K562 (cell line): ENCODE data around the gene LRP1. TPM values are rescaled to one million over a fixed set of nuclear protein-coding genes. Genes with fewer than 3 reads are reported as not detected.
A peak's percentile ranks its signal among the peaks of the same experiment; 100 is the strongest.

Source experiments
- ATAC-seq: fragments of 200-7000 bp; cut with Tn5 transposase; 3 replicates; pipeline ENCODE4 v1.9.1; 2020; ENCODE audit warnings: moderate library complexity
- BruUV-seq: library from RNA; stranded (reverse); fragments of 400-500 nt; replicated peaks from 2 replicates; lab custom pipeline; 2021; lab: Mats Ljungman, UMichigan
- CTCF ChIA-PET: fragments of 300-600 bp; formaldehyde crosslinking; extraction: SDS; loops from one replicate; lab custom pipeline; 2021; ENCODE audit warnings: low intra/inter-chr PET ratio; lab: Yijun Ruan, JAX
- POLR2A ChIA-PET: fragments of 300-600, 350-650 bp; sonication (Branson Sonifier 250); formaldehyde crosslinking; extraction: SDS; loops from one replicate; lab custom pipeline; 2021; ENCODE audit warnings: antibody characterized with exemption, inconsistent platforms; lab: Yijun Ruan, JAX
- DNase-seq, 4 experiments: peaks; one replicate each; pipeline versions ENCODE4 v3.0.0 to v3.0.0-alpha.2; 2011 to 2018; ENCODE audit warnings: low spot score in 3 of 4, mixed read lengths in 3 of 4; ENCODE audit errors: extremely low read depth in 1 of 4
- FAIRE-seq: peaks from 2 replicates; lab custom pipeline; 2011; peaks lifted over from hg19 to GRCh38; lab: Jason Lieb, UNC
- H2AFZ ChIP-seq: 2 replicates; pipeline ENCODE4 v1.6.0; 2011; ENCODE audit warnings: low read depth, low read length, control low read depth, inconsistent platforms
- H3K27ac ChIP-seq: fragments of 200-600 bp; 3 replicates; pipeline ENCODE4 v1.8.0; 2011; ENCODE audit warnings: low read depth, mild to moderate bottlenecking, control low read depth, inconsistent platforms, low read length, moderate library complexity, mixed read lengths; ENCODE audit errors: extremely low read depth
- H3K27me3 ChIP-seq, 2 experiments: fragments of 300-600 bp in 1 of 2; 2 replicates in 1 of 2; 3 replicates in 1 of 2; pipeline versions ENCODE4 v1.6.0 to v1.8.0; 2011; ENCODE audit warnings: inconsistent platforms in 2 of 2, low read length in 2 of 2, mild to moderate bottlenecking in 1 of 2, mixed read lengths in 1 of 2, moderate library complexity in 1 of 2; ENCODE audit not compliant: control insufficient read depth in 2 of 2, insufficient read depth in 2 of 2
- H3K36me3 ChIP-seq: fragments of 300-600 bp; 3 replicates; pipeline ENCODE4 v1.8.0; 2011; ENCODE audit warnings: mild to moderate bottlenecking, low read length, inconsistent platforms; ENCODE audit not compliant: control insufficient read depth, insufficient read depth
- H3K4me1 ChIP-seq, 2 experiments: fragments of 200-600 bp in 1 of 2; replicated peaks in 1 of 2; 2 replicates in 1 of 2; 3 replicates in 1 of 2; pipeline versions ENCODE4 v1.5.1 to v1.8.0; 2011; ENCODE audit warnings: inconsistent platforms in 2 of 2, low read length in 2 of 2, mild to moderate bottlenecking in 1 of 2, mixed read lengths in 1 of 2, moderate library complexity in 1 of 2; ENCODE audit not compliant: control insufficient read depth in 2 of 2, insufficient read depth in 2 of 2
- H3K4me2 ChIP-seq: 2 replicates; pipeline ENCODE4 v1.6.1; 2011; ENCODE audit warnings: low read length, control low read depth, inconsistent platforms, mixed read lengths; ENCODE audit not compliant: insufficient read depth
- H3K4me3 ChIP-seq: fragments of 200-600 bp; sonication (generic), shearing (Covaris generic); 2 replicates; pipeline ENCODE4 v1.5.1; 2016; ENCODE audit warnings: control low read depth, inconsistent platforms
- H3K79me2 ChIP-seq: fragments of 200-600 bp; 3 replicates; pipeline ENCODE4 v1.8.0; 2011; ENCODE audit warnings: low read length, inconsistent platforms; ENCODE audit not compliant: control insufficient read depth, insufficient read depth
- H3K9ac ChIP-seq, 2 experiments: 2 replicates each; pipeline versions ENCODE4 v1.6.0 to v1.6.1; 2011; ENCODE audit warnings: low read depth in 2 of 2, low read length in 2 of 2, control low read depth in 1 of 2, inconsistent platforms in 1 of 2, mild to moderate bottlenecking in 1 of 2, mixed read lengths in 1 of 2; ENCODE audit not compliant: insufficient read depth in 1 of 2
- H3K9me1 ChIP-seq: one replicate; pipeline ENCODE4 v1.6.0; 2011; ENCODE audit warnings: inconsistent platforms, mild to moderate bottlenecking, low read length, moderate library complexity; ENCODE audit not compliant: control insufficient read depth, insufficient read depth
- H3K9me3 ChIP-seq: replicated peaks from 2 replicates; pipeline ENCODE4 v1.5.1; 2011; ENCODE audit warnings: low read depth, low read length, inconsistent platforms; ENCODE audit not compliant: control insufficient read depth, insufficient read depth
- H4K20me1 ChIP-seq: replicated peaks from 2 replicates; pipeline ENCODE4 v1.6.1; 2011; ENCODE audit warnings: low read length, inconsistent platforms, mixed read lengths; ENCODE audit not compliant: control insufficient read depth, insufficient read depth
- SRSF9 ChIP-seq: fragments of 200-400 bp; formaldehyde crosslinking; IDR thresholded peaks from 2 replicates; pipeline ENCODE4 v1.6.1; 2017; ENCODE audit warnings: low read depth, low read length, borderline replicate concordance
- TCFL5 ChIP-seq: fragments of 250-450 bp; sonication (Bioruptor Pico); conservative IDR thresholded peaks from 2 replicates; pipeline ENCODE4 v1.6.1; 2021; ENCODE audit warnings: mild to moderate bottlenecking, moderate library complexity, matching md5 sums
- WGBS: fragments of 100-300 bp; shearing (Covaris generic); methylation state at CpG from one replicate; pipeline ENCODE4 v1.1.6; 2016; ENCODE audit warnings: low coverage, mixed read lengths; ENCODE audit not compliant: insufficient coverage; ENCODE audit errors: missing lambda C conversion rate; 5-methylcytosine and 5-hydroxymethylcytosine counted together
- in situ Hi-C: fragments of 300-500 bp; cut with MboI; formaldehyde crosslinking; loops from 4 replicates; pipeline ENCODE4 v1.15.0; 2018; ENCODE audit warnings: inconsistent platforms, mixed read lengths
- intact Hi-C: fragments of 100-400 bp; cut with micrococcal nuclease; formaldehyde crosslinking; loops from 2 replicates; pipeline ENCODE4 v1.14.2; 2022
- polyA plus RNA-seq, 8 experiments: library from polyadenylated mRNA; depleted of rRNA in 4 of 8; stranded (reverse) in 5 of 8; unstranded in 3 of 8; fragments of >200 nt; fragmentation: Nextera tagmentation in 2 of 8; fragmentation: Illumina TruSeq in 1 of 8; extraction: Ambion mirVana in 2 of 8; extraction: Trizol in 1 of 8; gene quantifications; 2 replicates each; pipeline versions ENCODE4 v1.2.1 to v1.2.3, GENCODE V29; 2011 to 2014; ENCODE audit warnings: inconsistent platforms in 1 of 8, missing spikeins in 1 of 8
- total RNA-seq, 7 experiments: library from RNA; depleted of rRNA in 6 of 7; stranded (reverse); fragments of >200 nt in 6 of 7; fragmentation: Illumina TruSeq in 2 of 7; extraction: Trizol in 2 of 7; gene quantifications; 2 replicates each; pipeline versions ENCODE4 v1.2.1 to v1.2.3, GENCODE V29; 2011 to 2021; ENCODE audit warnings: low replicate concordance in 1 of 7
- TF ChIP-seq, protein P1 (sequence below): sonication (generic); formaldehyde crosslinking; IDR thresholded peaks from 2 replicates; pipeline ENCODE4 v1.5.0; 2020; ENCODE audit warnings: missing genetic modification reagents
- TF ChIP-seq, protein P2 (sequence below): sonication (generic); formaldehyde crosslinking; IDR thresholded peaks from 2 replicates; pipeline ENCODE4 v1.9.0; 2022; ENCODE audit warnings: mild to moderate bottlenecking, missing genetic modification reagents

LRP1 gene
- total and polyA plus RNA-seq, 9 of the 15 experiments (the other 6 are each of a cell fraction or from before 2014, with no cell fraction given): 0.04 to 0.64 (median 0.19) TPM; not detected in 2

DNA sequence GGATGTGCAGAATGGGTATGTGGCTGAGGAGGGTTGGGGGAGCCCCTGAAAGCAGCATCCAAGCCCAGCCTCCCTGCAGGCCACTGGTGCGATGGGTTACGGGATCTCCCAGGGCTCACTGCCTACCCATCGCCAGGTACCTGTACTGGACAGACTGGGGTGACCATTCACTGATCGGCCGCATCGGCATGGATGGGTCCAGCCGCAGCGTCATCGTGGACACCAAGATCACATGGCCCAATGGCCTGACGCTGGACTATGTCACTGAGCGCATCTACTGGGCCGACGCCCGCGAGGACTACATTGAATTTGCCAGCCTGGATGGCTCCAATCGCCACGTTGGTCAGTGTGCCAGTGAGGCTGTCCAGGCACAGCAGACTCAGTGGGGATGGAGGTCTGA, 70.0 kb downstream of the LRP1 start:
- ChIA-PET POLR2A (interaction anchor here (0.8 to 0.9 kb wide), 2 partner anchors 18 to 54 kb away, joined by 3 to 4 read pairs; no protein-coding TSS in a partner anchor), CTCF (no interaction called here)
- peaks cover 0 to 57% of the 10 kb centered on the region in 2 experiments; a peak in 2 of 5 replicates for H3K4me1 ChIP-seq
- TF ChIP-seq SRSF9 (no peak), TCFL5 (CRISPR knock-in tag) (no peak)
- TF ChIP-seq, protein P1, sequence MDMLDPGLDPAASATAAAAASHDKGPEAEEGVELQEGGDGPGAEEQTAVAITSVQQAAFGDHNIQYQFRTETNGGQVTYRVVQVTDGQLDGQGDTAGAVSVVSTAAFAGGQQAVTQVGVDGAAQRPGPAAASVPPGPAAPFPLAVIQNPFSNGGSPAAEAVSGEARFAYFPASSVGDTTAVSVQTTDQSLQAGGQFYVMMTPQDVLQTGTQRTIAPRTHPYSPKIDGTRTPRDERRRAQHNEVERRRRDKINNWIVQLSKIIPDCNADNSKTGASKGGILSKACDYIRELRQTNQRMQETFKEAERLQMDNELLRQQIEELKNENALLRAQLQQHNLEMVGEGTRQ (CRISPR knock-in tag): peak; percentile 18; the same call in 1 of the 2 replicates
- TF ChIP-seq, protein P2, sequence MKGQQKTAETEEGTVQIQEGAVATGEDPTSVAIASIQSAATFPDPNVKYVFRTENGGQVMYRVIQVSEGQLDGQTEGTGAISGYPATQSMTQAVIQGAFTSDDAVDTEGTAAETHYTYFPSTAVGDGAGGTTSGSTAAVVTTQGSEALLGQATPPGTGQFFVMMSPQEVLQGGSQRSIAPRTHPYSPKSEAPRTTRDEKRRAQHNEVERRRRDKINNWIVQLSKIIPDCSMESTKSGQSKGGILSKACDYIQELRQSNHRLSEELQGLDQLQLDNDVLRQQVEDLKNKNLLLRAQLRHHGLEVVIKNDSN: peak; percentile 54
- in situ Hi-C loops: no loop called here
- H3K27me3 ChIP-seq: peaks cover 72 to 96% of the 10 kb centered on the region in 2 experiments; a peak in 4 of 5 replicates
- H3K79me2 ChIP-seq: no peaks in the 10 kb centered on the region
- intact Hi-C loops: loop anchor here (5.0 kb wide), 1 partner anchor 44 kb away; no protein-coding TSS in a partner anchor
- no TSS peak for BruUV-seq
- no peak overlapping the region for H3K27ac ChIP-seq
- peaks cover 38% of the 10 kb centered on the region for H4K20me1 ChIP-seq
- no peaks in the 10 kb centered on the region for H3K9me3 ChIP-seq
- FAIRE-seq: no peak
- 34% methylated on average over 17 of the region's 17 CpGs for WGBS
- no peak overlapping the region; a peak in 1 of 4 replicates for H3K9ac ChIP-seq
- no peak overlapping the region for H3K4me2 ChIP-seq
- H2AFZ ChIP-seq: no peak overlapping the region
- H3K9me1 ChIP-seq: no peaks in the 10 kb centered on the region
- no peak for DNase-seq
- H3K36me3 ChIP-seq: no peaks in the 10 kb centered on the region
- no peak overlapping the region for H3K4me3 ChIP-seq
- ATAC-seq: no peak
